Activated B cell treated with CpG ODN at 0.5 μM for 24 hours (primary cell): ENCODE measurements around the gene FHIP1A. TPM values are rescaled to one million over a fixed set of nuclear protein-coding genes. Genes with fewer than 3 reads are reported as not detected.
"Not testable (repeated sequence)": the region's sequence is repeated elsewhere in the genome, so short reads cannot be mapped to it uniquely, and the experiment has no call there.

ENCODE experiments used
- ATAC-seq: fragments of 200-7000 bp; cut with Tn5 transposase; one replicate; pipeline ENCODE4 v1.10.0; 2021; ENCODE audit warnings: low read depth, mild to moderate bottlenecking, moderate library complexity
- CTCF ChIA-PET: fragments of 350-600 bp; sonication (Branson Sonifier 250); formaldehyde crosslinking; loops from one replicate; lab custom pipeline; 2021; ENCODE audit warnings: antibody characterized with exemption; lab: Charles Lee
- POLR2A ChIA-PET: fragments of 350-600 bp; sonication (Branson Sonifier 250); formaldehyde crosslinking; loops from one replicate; lab custom pipeline; 2021; ENCODE audit warnings: antibody characterized with exemption; lab: Charles Lee
- DNase-seq: peaks from one replicate; pipeline ENCODE4 v3.0.0; 2022
- H3K27ac Mint-ChIP-seq: one replicate; pipeline ENCODE4 v1.8.0; 2020; ENCODE audit warnings: mixed read lengths
- H3K27me3 Mint-ChIP-seq: one replicate; pipeline ENCODE4 v1.8.0; 2021; ENCODE audit warnings: mixed read lengths
- H3K36me3 Mint-ChIP-seq: one replicate; pipeline ENCODE4 v1.8.0; 2021; ENCODE audit warnings: low read depth, mixed read lengths
- H3K4me1 Mint-ChIP-seq: one replicate; pipeline ENCODE4 v1.8.0; 2021; ENCODE audit warnings: mixed read lengths
- H3K4me3 Mint-ChIP-seq: one replicate; pipeline ENCODE4 v1.8.0; 2020; ENCODE audit warnings: mild to moderate bottlenecking, mixed read lengths
- H3K9me3 Mint-ChIP-seq: one replicate; pipeline ENCODE4 v1.8.0; 2020; ENCODE audit warnings: mixed read lengths
- intact Hi-C: fragments of 100-400 bp; cut with micrococcal nuclease; formaldehyde crosslinking; loops from one replicate; pipeline ENCODE4 v1.15.1; 2024
- total RNA-seq: library from RNA; stranded (reverse); gene quantifications from 2 replicates; pipeline ENCODE4 v1.2.3, GENCODE V29; 2022
- TF ChIP-seq, protein P1 (sequence below): fragments of 200-600 bp; IDR thresholded peaks from one replicate; pipeline ENCODE4 v1.8.0; 2022; ENCODE audit warnings: antibody characterized with exemption, mild to moderate bottlenecking

The FHIP1A gene
- total RNA-seq, 1 donor from 2014 or later = 0.04 TPM

DNA sequence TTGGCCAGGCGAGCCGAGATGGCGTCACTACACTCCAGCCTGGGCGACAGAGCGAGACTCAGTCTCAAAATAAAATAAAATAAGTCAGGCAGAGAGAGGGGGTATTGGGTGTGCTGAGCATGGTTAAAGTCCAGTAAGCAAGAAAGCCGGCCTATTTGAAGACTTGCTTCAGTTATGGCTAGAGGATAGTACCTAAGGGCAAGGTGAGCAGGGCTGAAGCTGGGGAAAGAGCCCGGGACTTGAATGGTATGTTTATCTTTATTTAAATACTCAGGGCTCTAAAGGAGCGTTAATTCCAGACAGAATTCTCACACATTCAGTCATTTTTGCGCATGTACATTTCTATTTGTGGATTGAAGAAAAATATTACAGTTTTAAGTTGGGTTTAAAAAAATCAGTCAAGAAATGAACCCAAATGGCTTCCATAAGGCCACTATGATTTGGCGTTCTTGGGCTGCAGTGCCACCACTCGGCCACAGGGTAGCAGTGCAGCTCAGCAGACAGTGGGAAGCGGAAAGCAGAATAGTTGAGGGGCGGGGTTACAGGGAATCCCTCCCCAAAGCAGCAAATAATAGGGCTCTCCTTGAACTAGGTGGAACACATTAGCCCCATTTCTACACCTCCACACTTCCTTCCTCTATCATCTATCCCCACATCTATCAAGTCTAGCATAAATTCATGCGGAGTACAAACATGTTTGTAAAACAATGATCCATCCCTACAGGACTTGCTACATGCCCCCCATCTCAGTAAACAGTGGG lies 46.4 kb upstream of the FHIP1A start:
- H3K9me3 Mint-ChIP-seq = no peaks in the 10 kb centered on the region
- H3K4me3 Mint-ChIP-seq = no peak overlapping the region
- ATAC-seq = peak; percentile 95
- CTCF ChIA-PET = interaction anchor here (1.2 kb wide), 1 partner anchor 245 kb away, joined by 3 read pairs; no protein-coding TSS in a partner anchor
- TF ChIP-seq, protein P1, sequence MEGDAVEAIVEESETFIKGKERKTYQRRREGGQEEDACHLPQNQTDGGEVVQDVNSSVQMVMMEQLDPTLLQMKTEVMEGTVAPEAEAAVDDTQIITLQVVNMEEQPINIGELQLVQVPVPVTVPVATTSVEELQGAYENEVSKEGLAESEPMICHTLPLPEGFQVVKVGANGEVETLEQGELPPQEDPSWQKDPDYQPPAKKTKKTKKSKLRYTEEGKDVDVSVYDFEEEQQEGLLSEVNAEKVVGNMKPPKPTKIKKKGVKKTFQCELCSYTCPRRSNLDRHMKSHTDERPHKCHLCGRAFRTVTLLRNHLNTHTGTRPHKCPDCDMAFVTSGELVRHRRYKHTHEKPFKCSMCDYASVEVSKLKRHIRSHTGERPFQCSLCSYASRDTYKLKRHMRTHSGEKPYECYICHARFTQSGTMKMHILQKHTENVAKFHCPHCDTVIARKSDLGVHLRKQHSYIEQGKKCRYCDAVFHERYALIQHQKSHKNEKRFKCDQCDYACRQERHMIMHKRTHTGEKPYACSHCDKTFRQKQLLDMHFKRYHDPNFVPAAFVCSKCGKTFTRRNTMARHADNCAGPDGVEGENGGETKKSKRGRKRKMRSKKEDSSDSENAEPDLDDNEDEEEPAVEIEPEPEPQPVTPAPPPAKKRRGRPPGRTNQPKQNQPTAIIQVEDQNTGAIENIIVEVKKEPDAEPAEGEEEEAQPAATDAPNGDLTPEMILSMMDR = peak; percentile 35
- no peaks in the 10 kb centered on the region for H3K4me1 Mint-ChIP-seq
- peak; percentile 22 for DNase-seq
- intact Hi-C loops = loop anchor here (5.0 to 10.0 kb wide), 2 partner anchors 242 to 245 kb away; no protein-coding TSS in a partner anchor
- no peak overlapping the region for H3K27ac Mint-ChIP-seq
- no peaks in the 10 kb centered on the region for H3K36me3 Mint-ChIP-seq
- POLR2A ChIA-PET = no interaction called here
- H3K27me3 Mint-ChIP-seq = peaks cover 7% of the 10 kb centered on the region

DNA sequence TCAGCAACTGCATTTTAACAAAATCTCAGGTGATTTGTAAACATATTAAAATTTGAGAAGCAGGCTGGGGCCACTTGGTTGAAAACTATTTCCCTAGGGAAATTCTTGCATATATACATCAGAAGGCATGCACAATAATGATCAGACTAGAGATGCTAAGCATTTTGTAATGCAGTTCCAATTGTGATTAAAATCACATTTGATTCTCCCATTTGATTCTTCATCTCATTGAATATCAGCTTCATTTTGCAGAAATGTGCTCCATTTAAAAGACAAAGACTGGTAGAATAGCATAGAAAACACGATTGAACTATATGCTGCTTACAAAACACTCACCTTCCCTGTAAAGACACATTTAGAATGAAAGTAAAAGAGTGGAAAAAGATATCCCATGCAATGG lies 32.4 kb upstream of the FHIP1A start:
- peaks cover 4% of the 10 kb centered on the region for H3K27me3 Mint-ChIP-seq
- CTCF ChIA-PET = no interaction called here
- H3K27ac Mint-ChIP-seq = no peak overlapping the region
- POLR2A ChIA-PET = no interaction called here
- TF ChIP-seq, protein P1 = no peak
- H3K9me3 Mint-ChIP-seq = peaks cover 7% of the 10 kb centered on the region
- intact Hi-C loops = no loop called here
- H3K4me1 Mint-ChIP-seq = no peaks in the 10 kb centered on the region
- ATAC-seq (no peak), DNase-seq (no peak)
- no peaks in the 10 kb centered on the region for H3K36me3 Mint-ChIP-seq
- no peak overlapping the region for H3K4me3 Mint-ChIP-seq

DNA sequence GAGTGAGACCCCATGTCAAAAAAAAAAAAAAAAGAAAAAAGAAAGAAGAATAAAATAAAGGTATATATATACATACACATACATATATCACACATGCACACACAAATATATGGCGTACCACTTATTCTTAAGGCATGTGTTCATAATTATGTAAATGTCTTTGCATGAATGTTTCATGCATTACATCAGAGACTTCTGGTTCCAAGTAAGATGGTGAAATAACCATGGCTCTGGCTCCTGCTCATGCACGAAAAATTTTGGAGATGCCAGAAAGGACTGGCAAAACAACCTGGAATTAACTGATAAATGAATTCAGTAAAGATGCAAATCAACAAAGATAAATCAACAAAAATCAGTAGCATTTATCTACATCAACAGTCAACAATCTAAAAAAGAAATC lies 19.7 kb upstream of the FHIP1A start:
- ATAC-seq (no peak), DNase-seq (no peak)
- CTCF ChIA-PET = no interaction called here
- H3K9me3 Mint-ChIP-seq = no peaks in the 10 kb centered on the region
- no peak overlapping the region for H3K27ac Mint-ChIP-seq
- peaks cover 4% of the 10 kb centered on the region for H3K27me3 Mint-ChIP-seq
- no peak overlapping the region for H3K4me3 Mint-ChIP-seq
- H3K4me1 Mint-ChIP-seq = no peaks in the 10 kb centered on the region
- intact Hi-C loops = no loop called here
- POLR2A ChIA-PET = no interaction called here
- TF ChIP-seq, protein P1 = no peak
- H3K36me3 Mint-ChIP-seq = no peaks in the 10 kb centered on the region

DNA sequence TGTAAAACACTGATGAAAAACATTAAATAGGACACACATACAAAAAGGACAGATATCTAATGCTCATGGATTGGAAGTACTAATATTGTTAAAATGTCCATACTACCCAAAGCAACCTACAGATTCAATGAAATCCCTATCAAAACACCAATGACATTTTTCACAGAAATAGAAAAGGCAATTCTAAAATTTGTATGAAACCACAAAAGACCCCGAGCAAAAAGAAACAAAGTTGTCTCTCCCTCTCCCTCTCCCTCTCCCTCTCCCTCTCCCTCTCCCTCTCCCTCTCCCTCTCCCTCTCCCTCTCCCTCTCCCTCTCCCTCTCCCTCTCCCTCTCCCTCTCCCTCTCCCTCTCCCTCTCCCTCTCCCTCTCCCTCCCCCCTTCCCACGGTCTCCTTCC lies 19.2 kb upstream of the FHIP1A start:
- ATAC-seq, intact Hi-C loops, H3K36me3 Mint-ChIP-seq, H3K9me3 Mint-ChIP-seq, H3K4me1 Mint-ChIP-seq, H3K27me3 Mint-ChIP-seq, POLR2A ChIA-PET, H3K27ac Mint-ChIP-seq, DNase-seq, H3K4me3 Mint-ChIP-seq, CTCF ChIA-PET: not testable (repeated sequence)

DNA sequence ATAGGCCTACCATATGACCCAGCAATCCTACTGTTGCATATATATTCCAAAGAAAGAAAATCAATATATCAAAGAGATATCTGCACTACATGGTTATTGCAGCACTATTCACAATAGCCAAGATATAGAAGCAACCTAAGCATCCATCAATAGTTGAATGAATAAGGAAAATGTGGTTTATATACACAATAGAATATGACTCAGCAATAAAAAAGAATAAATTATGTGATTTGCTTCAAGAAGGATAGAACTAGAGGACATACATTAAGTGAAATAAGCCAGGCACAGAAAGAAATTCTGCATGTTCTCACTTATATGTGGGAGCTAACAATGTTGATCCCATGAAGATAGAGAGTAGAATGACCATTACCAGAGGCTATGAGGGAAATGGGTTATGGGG lies 13.1 kb upstream of the FHIP1A start:
- CTCF ChIA-PET = no interaction called here
- no peak overlapping the region for H3K27ac Mint-ChIP-seq
- no peaks in the 10 kb centered on the region for H3K4me1 Mint-ChIP-seq
- no peak for DNase-seq
- no peak overlapping the region for H3K4me3 Mint-ChIP-seq
- TF ChIP-seq, protein P1 = no peak
- H3K36me3 Mint-ChIP-seq = no peaks in the 10 kb centered on the region
- no peaks in the 10 kb centered on the region for H3K9me3 Mint-ChIP-seq
- no peak for ATAC-seq
- peaks cover 8% of the 10 kb centered on the region for H3K27me3 Mint-ChIP-seq
- intact Hi-C loops = no loop called here
- POLR2A ChIA-PET = no interaction called here
